GM12891 (cell line): ENCODE measurements around the gene CAPS.

ENCODE experiments used
- POLR2A ChIP-seq: IDR thresholded peaks from 2 replicates; pipeline ENCODE4 v1.6.1; 2011; ENCODE audit warnings: low read depth, low read length, control low read depth
- POLR2AphosphoS5 ChIP-seq: IDR thresholded peaks from 2 replicates; pipeline ENCODE4 v1.6.1; 2011; ENCODE audit warnings: low read depth, low read length, control low read depth
- POU2F2 ChIP-seq: IDR thresholded peaks from 2 replicates; pipeline ENCODE4 v1.6.1; 2011; ENCODE audit warnings: low read depth, mild to moderate bottlenecking, control low read depth, low read length, moderate library complexity
- TAF1 ChIP-seq: IDR thresholded peaks from 2 replicates; pipeline ENCODE4 v1.6.1; 2011; ENCODE audit warnings: low read depth, low read length, control low read depth

DNA sequence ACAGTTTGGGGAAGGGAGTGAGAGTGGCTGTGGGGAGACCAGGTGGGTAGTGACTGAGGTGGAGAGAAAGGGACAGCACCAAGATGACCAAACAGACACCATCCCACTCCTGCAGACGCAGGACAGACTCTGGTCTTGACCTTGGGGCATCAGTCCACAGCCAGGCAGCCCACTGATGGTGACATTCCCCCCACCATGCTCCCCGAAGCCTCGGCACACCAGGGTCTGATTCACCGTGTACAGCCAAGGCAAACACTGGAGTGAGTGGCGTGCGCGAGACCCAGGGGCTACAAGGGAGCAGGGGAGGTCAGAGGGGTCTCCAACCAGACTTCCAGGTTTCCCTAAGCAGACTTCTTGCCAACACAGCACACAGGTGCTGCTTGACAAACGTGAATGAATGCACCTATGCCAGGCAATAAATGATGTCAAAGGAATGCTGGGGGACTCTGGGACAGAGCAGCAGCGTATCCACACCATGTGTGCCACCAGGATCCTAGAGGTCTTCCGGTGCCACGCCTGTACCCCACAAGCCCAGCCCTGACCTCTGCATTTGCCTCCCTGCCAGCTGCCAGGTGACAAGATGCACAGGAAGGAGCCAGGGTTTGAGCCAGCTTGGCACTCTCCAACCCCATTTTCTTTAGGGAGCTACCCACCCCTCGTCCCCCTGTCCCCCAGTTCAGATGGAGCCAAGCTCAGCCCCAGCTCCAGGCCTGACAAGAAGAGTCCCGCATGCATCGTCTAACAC is 45.4 kb downstream of the CAPS start:
- TF ChIP-seq TAF1: no peak
- no peak for TF ChIP-seq POLR2A
- no peak for TF ChIP-seq POLR2AphosphoS5
- no peak for TF ChIP-seq POU2F2
